Activated naive CD4-positive, alpha-beta T cell treated with anti-CD3 and anti-CD28 coated beads for 36 hours (primary cell): Measurements from ENCODE around the gene SLC9A9. TPM values are rescaled to one million over a fixed set of nuclear protein-coding genes. Genes with fewer than 3 reads are reported as not detected.

Experiments
- CTCF ChIA-PET: fragments of 350-600 bp; sonication (Branson Sonifier 250); formaldehyde crosslinking; loops from one replicate; lab custom pipeline; 2021; ENCODE audit warnings: antibody characterized with exemption; lab: Charles Lee
- DNase-seq: peaks from one replicate; pipeline ENCODE4 v3.0.0-alpha.2; 2020
- H3K27ac Mint-ChIP-seq: one replicate; pipeline ENCODE4 v1.8.0; 2021; ENCODE audit warnings: mild to moderate bottlenecking, mixed read lengths
- H3K27me3 Mint-ChIP-seq: one replicate; pipeline ENCODE4 v1.8.0; 2021; ENCODE audit warnings: low read depth, mixed read lengths
- H3K36me3 Mint-ChIP-seq: one replicate; pipeline ENCODE4 v1.8.0; 2021; ENCODE audit warnings: low read depth, mixed read lengths
- H3K4me1 Mint-ChIP-seq: one replicate; pipeline ENCODE4 v1.8.0; 2021; ENCODE audit warnings: low read depth, mixed read lengths
- H3K4me3 Mint-ChIP-seq: one replicate; pipeline ENCODE4 v1.8.0; 2021; ENCODE audit warnings: mild to moderate bottlenecking, moderate library complexity, mixed read lengths
- H3K9me3 Mint-ChIP-seq: one replicate; pipeline ENCODE4 v1.8.0; 2021; ENCODE audit warnings: mixed read lengths
- intact Hi-C: fragments of 100-400 bp; cut with micrococcal nuclease; formaldehyde crosslinking; loops from one replicate; pipeline ENCODE4 v1.15.1; 2023
- total RNA-seq, 2 experiments: library from RNA; stranded (reverse); gene quantifications; one replicate each; pipeline ENCODE4 v1.2.3, GENCODE V29; 2021

The SLC9A9 gene
- total RNA-seq, 2 experiments from 2014 or later: 0.33 to 0.49 TPM

GRCh38 chr3:143650827-143651226, 197.4 kb downstream of the SLC9A9 start:
- CTCF ChIA-PET: interaction anchor here (1.0 kb wide), 2 partner anchors 20 to 217 kb away, joined by 3 read pairs; no protein-coding TSS in a partner anchor
- H3K9me3 Mint-ChIP-seq: no peaks in the 10 kb centered on the region
- H3K27ac Mint-ChIP-seq: no peak overlapping the region
- DNase-seq: no peak
- no peak overlapping the region for H3K4me3 Mint-ChIP-seq
- peaks cover 7% of the 10 kb centered on the region for H3K36me3 Mint-ChIP-seq
- H3K27me3 Mint-ChIP-seq: no peaks in the 10 kb centered on the region
- intact Hi-C loops: no loop called here
- H3K4me1 Mint-ChIP-seq: no peaks in the 10 kb centered on the region

DNA sequence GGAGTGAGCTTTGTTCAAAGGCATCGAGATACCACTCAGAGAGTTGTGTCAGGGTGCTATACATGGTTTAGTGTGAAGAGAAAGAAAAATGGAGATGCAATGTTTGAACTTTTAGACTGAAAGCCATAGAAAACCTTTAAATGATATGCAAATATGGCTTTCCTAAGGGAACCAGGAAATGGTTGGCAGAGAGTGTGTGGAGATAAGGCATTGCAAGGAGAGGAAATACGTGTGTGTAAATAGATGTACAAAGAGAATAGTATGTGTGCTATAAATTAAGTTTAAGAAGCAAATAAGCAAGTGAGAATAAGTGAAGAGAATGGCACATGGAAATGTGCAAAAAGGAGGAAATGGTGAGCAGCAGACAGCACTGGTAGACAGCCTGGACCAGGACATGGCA, 198.1 kb downstream of the SLC9A9 start:
- intact Hi-C loops: no loop called here
- no peaks in the 10 kb centered on the region for H3K9me3 Mint-ChIP-seq
- no peak overlapping the region for H3K4me3 Mint-ChIP-seq
- no peaks in the 10 kb centered on the region for H3K4me1 Mint-ChIP-seq
- peaks cover 7% of the 10 kb centered on the region for H3K36me3 Mint-ChIP-seq
- DNase-seq: no peak
- no peaks in the 10 kb centered on the region for H3K27me3 Mint-ChIP-seq
- H3K27ac Mint-ChIP-seq: no peak overlapping the region
- CTCF ChIA-PET: interaction anchor here (1.0 kb wide), 3 partner anchors 10 to 217 kb away, joined by 3 read pairs; no protein-coding TSS in a partner anchor

DNA sequence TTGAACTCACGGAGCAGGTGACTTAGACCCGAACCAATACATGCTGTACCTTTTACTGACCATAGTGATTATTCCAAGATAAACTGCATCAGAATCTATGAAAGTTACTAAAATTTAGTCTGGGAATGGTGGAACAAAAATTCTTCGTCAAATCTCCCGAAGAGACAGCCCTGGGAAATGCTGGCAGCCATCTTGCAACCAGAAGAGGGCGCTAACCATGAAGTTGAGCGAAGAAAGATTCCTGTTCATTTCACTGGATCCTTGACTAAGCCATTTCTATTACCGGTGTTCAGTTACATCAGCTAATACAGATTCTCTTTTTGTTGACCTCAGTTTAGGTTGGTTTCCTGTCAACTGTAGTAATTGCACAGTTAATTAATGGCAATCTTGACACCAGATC, 199.6 kb downstream of the SLC9A9 start:
- H3K27ac Mint-ChIP-seq: no peak overlapping the region
- peaks cover 5% of the 10 kb centered on the region for H3K36me3 Mint-ChIP-seq
- H3K4me1 Mint-ChIP-seq: no peaks in the 10 kb centered on the region
- DNase-seq: peak; percentile 14
- no peaks in the 10 kb centered on the region for H3K9me3 Mint-ChIP-seq
- H3K4me3 Mint-ChIP-seq: no peak overlapping the region
- CTCF ChIA-PET: interaction anchor here (0.9 to 1.3 kb wide), 3 partner anchors 10 to 88 kb away, joined by 3 to 4 read pairs (median 3); no protein-coding TSS in a partner anchor
- H3K27me3 Mint-ChIP-seq: no peaks in the 10 kb centered on the region
- intact Hi-C loops: loop anchor here (2.0 kb wide), 2 partner anchors 26 to 114 kb away; no protein-coding TSS in a partner anchor

DNA sequence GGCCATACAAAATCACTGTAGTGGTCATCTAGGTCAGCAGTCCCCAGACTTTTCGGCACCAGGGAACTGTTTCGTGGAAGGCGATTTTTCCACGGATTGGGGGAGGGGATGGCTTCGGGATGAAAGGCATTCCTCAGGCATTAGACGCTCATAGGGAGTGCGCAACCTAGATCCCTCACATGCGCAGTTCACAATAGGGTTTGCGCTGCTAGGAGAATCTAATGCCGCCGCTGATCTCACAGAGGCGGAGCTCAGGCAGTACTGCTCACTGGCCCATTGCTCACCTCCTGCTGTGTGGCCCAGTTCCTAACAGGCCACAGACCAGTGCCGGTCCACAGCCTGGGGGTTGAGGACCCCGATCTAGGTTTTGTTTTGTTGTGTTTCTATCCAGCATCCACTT, 200.1 kb downstream of the SLC9A9 start:
- Mint-ChIP-seq H3K4me1 (no peaks in the 10 kb centered on the region), H3K27ac (no peak overlapping the region), H3K4me3 (no peak overlapping the region), H3K9me3 (no peaks in the 10 kb centered on the region), H3K27me3 (no peaks in the 10 kb centered on the region), H3K36me3 (peaks cover 5% of the 10 kb centered on the region)
- CTCF ChIA-PET: interaction anchor here (1.0 to 1.3 kb wide), 2 partner anchors 10 to 89 kb away, joined by 3 to 4 read pairs; no protein-coding TSS in a partner anchor
- intact Hi-C loops: loop anchor here (2.0 kb wide), 2 partner anchors 27 to 115 kb away; no protein-coding TSS in a partner anchor
- DNase-seq: no peak

GRCh38 chr3:143644370-143645089, 203.7 kb downstream of the SLC9A9 start:
- Mint-ChIP-seq H3K4me3 (no peak overlapping the region), H3K27me3 (no peaks in the 10 kb centered on the region), H3K27ac (no peak overlapping the region), H3K4me1 (no peaks in the 10 kb centered on the region), H3K36me3 (peaks cover 3% of the 10 kb centered on the region), H3K9me3 (peaks cover 5% of the 10 kb centered on the region)
- CTCF ChIA-PET: interaction anchor here (0.7 to 1.3 kb wide), 5 partner anchors 65 to 662 kb away, joined by 3 to 5 read pairs (median 4); no protein-coding TSS in a partner anchor
- intact Hi-C loops: loop anchor here (1.0 kb wide), 2 partner anchors 211 to 523 kb away; no protein-coding TSS in a partner anchor
- DNase-seq: peak; percentile 48

- DNase-seq: no peak
- no peak overlapping the region for H3K4me3 Mint-ChIP-seq
- CTCF ChIA-PET: interaction anchor here (0.7 to 1.3 kb wide), 5 partner anchors 64 to 662 kb away, joined by 3 to 5 read pairs (median 4); no protein-coding TSS in a partner anchor
- no peaks in the 10 kb centered on the region for H3K27me3 Mint-ChIP-seq
- H3K36me3 Mint-ChIP-seq: peaks cover 3% of the 10 kb centered on the region
- no peak overlapping the region for H3K27ac Mint-ChIP-seq
- H3K9me3 Mint-ChIP-seq: peaks cover 11% of the 10 kb centered on the region
- no peaks in the 10 kb centered on the region for H3K4me1 Mint-ChIP-seq
- intact Hi-C loops: loop anchor here (1.0 kb wide), 2 partner anchors 211 to 523 kb away; no protein-coding TSS in a partner anchor
Observed at GRCh38 chr3:143643905-143644304, 204.4 kb downstream of the SLC9A9 start.

- Mint-ChIP-seq H3K27me3 (no peaks in the 10 kb centered on the region), H3K9me3 (peaks cover 25% of the 10 kb centered on the region), H3K27ac (no peak overlapping the region), H3K36me3 (peaks cover 6% of the 10 kb centered on the region), H3K4me3 (no peak overlapping the region), H3K4me1 (no peaks in the 10 kb centered on the region)
- DNase-seq: no peak
- CTCF ChIA-PET: interaction anchor here (0.6 kb wide), 1 partner anchor 519 kb away, joined by 3 read pairs; no protein-coding TSS in a partner anchor
- intact Hi-C loops: no loop called here
Observed at GRCh38 chr3:143640774-143641173, 207.5 kb downstream of the SLC9A9 start.

- CTCF ChIA-PET: interaction anchor here (0.8 kb wide), 1 partner anchor 37 kb away, joined by 3 read pairs; no protein-coding TSS in a partner anchor
- Mint-ChIP-seq H3K36me3 (peaks cover 6% of the 10 kb centered on the region), H3K27me3 (no peaks in the 10 kb centered on the region)
Observed at GRCh38 chr3:143637133-143637532, 211.1 kb downstream of the SLC9A9 start.

DNA sequence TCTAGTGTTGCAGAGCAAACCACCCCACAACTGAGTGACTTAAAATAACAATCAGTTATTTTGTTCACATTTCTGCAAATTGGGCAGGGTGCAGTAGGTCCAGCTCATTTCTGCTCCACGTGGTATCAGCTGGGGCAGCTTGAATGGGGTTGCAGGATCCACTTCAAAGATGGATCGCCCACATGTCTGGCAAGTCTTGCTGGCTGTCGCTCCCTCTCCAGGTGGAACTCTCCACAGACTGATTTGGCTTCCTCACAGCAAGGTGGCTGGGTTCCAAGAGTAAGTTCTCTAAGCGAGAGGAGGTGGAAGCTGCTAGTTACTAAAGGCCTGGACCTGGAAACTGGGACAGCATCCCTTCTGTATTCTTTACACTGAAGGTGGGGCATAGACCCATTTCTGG, 213.3 kb downstream of the SLC9A9 start:
- CTCF ChIA-PET: interaction anchor here (1.6 kb wide), 1 partner anchor 39 kb away, joined by 4 read pairs; no protein-coding TSS in a partner anchor
- intact Hi-C loops: no loop called here
- H3K4me1 Mint-ChIP-seq: no peaks in the 10 kb centered on the region

More at GRCh38 chr3:143637133-143637532, 211.1 kb downstream of the SLC9A9 start:
- no peak overlapping the region for H3K4me3 Mint-ChIP-seq
- peaks cover 25% of the 10 kb centered on the region for H3K9me3 Mint-ChIP-seq
- intact Hi-C loops: no loop called here
- H3K4me1 Mint-ChIP-seq: no peaks in the 10 kb centered on the region
- no peak for DNase-seq
- H3K27ac Mint-ChIP-seq: no peak overlapping the region

GRCh38 chr3:143634427-143634826, 213.8 kb downstream of the SLC9A9 start:
- CTCF ChIA-PET: interaction anchor here (0.8 to 1.6 kb wide), 2 partner anchors 40 to 363 kb away, joined by 3 to 4 read pairs; no protein-coding TSS in a partner anchor
- no peak overlapping the region for H3K27ac Mint-ChIP-seq
- intact Hi-C loops: no loop called here
- peaks cover 20% of the 10 kb centered on the region for H3K9me3 Mint-ChIP-seq
- H3K4me1 Mint-ChIP-seq: no peaks in the 10 kb centered on the region
- no peak overlapping the region for H3K4me3 Mint-ChIP-seq
- peaks cover 3% of the 10 kb centered on the region for H3K36me3 Mint-ChIP-seq
- no peak for DNase-seq
- no peaks in the 10 kb centered on the region for H3K27me3 Mint-ChIP-seq

More for the DNA sequence above, 213.3 kb downstream of the SLC9A9 start:
- no peaks in the 10 kb centered on the region for H3K27me3 Mint-ChIP-seq
- peaks cover 20% of the 10 kb centered on the region for H3K9me3 Mint-ChIP-seq
- peaks cover 3% of the 10 kb centered on the region for H3K36me3 Mint-ChIP-seq
- no peak for DNase-seq
- H3K27ac Mint-ChIP-seq: no peak overlapping the region
- no peak overlapping the region for H3K4me3 Mint-ChIP-seq

DNA sequence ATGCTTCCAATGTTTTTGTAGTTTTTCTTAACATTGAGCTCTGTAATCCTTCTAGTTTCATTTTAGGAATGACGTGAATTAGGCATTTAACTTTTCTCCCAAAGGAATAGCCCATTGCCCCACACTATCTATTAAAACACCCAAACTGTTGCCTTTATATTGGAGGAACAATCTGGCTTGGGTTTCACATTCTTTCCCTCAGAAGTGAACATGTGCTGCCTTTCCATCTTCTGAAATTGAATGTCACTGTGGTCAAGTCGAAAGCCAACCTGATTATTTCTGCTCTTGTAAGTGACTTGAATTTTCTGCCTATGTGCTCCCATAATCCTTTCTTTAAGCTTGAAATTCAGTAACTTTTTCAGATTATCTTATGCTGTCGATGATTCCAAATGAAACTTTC, 214.5 kb downstream of the SLC9A9 start:
- DNase-seq: no peak
- Mint-ChIP-seq H3K27me3 (no peaks in the 10 kb centered on the region), H3K27ac (no peak overlapping the region), H3K36me3 (peaks cover 3% of the 10 kb centered on the region), H3K4me1 (no peaks in the 10 kb centered on the region), H3K4me3 (no peak overlapping the region), H3K9me3 (peaks cover 14% of the 10 kb centered on the region)
- CTCF ChIA-PET: interaction anchor here (0.7 to 1.6 kb wide), 3 partner anchors 26 to 362 kb away, joined by 3 to 4 read pairs (median 3); no protein-coding TSS in a partner anchor
- intact Hi-C loops: no loop called here

GRCh38 chr3:143629726-143630125, 218.5 kb downstream of the SLC9A9 start:
- Mint-ChIP-seq H3K36me3 (no peaks in the 10 kb centered on the region), H3K9me3 (no peaks in the 10 kb centered on the region), H3K27ac (no peak overlapping the region), H3K27me3 (no peaks in the 10 kb centered on the region), H3K4me1 (no peaks in the 10 kb centered on the region), H3K4me3 (no peak overlapping the region)
- CTCF ChIA-PET: no interaction called here
- intact Hi-C loops: no loop called here
- no peak for DNase-seq
